ENCODE measurements around the gene KCNK1. TPM values are rescaled to one million over a fixed set of nuclear protein-coding genes. Genes with fewer than 3 reads are reported as not detected.

Gene KCNK1
- total RNA-seq, 4 donors from 2014 or later, result 1.2 to 25.7 (median 21.7) TPM

DNA sequence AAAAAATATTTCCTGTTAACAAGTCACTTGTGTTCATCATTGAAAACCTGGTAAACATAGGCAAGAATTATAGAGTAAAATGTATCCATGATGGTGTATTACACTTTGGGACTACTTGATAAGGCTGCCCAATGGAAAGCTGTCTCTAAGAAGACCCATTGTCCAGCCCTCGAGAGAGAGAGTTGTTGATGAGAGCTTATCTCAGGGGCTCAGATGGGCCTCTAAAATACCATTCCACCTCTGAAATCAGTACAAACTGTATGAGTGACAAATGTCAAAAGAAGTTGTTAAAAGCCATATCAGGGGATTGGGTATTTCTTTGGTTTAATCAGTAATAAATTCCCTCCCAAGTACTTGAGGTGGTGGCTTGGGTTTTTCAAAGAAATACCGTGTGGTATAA is 96.1 kb downstream of the KCNK1 start:
- in situ Hi-C loops (cut with MboI; ENCODE audit: low pct_ligation_motif_present in 1 of 4, low pct_unique_long_range_greater_than_20kb in 1 of 4, low sequenced_read_pairs in 3 of 4), result no loop called here
- no peaks in the 10 kb centered on the region for H3K9me3 ChIP-seq
- H3K27ac ChIP-seq, result no peak overlapping the region
- 78 to 100% methylated on average over 1 to 2 of the region's 2 CpGs for WGBS, 2 donors (ENCODE audit: low coverage in 1 of 2)
- no peak for TF ChIP-seq EP300 (IDR thresholded peaks at IDR 0.05; ENCODE audit: low read depth)
- TF ChIP-seq POLR2AphosphoS5 (IDR thresholded peaks at IDR 0.05), result no peak
- TF ChIP-seq, protein P1, sequence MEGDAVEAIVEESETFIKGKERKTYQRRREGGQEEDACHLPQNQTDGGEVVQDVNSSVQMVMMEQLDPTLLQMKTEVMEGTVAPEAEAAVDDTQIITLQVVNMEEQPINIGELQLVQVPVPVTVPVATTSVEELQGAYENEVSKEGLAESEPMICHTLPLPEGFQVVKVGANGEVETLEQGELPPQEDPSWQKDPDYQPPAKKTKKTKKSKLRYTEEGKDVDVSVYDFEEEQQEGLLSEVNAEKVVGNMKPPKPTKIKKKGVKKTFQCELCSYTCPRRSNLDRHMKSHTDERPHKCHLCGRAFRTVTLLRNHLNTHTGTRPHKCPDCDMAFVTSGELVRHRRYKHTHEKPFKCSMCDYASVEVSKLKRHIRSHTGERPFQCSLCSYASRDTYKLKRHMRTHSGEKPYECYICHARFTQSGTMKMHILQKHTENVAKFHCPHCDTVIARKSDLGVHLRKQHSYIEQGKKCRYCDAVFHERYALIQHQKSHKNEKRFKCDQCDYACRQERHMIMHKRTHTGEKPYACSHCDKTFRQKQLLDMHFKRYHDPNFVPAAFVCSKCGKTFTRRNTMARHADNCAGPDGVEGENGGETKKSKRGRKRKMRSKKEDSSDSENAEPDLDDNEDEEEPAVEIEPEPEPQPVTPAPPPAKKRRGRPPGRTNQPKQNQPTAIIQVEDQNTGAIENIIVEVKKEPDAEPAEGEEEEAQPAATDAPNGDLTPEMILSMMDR (IDR thresholded peaks at IDR 0.05), result no peak
- no peak for TF ChIP-seq POLR2A (IDR thresholded peaks at IDR 0.05)
- intact Hi-C loops (cut with DNase I; ENCODE audit: low total_unique reads), result no loop called here
- no peaks in the 10 kb centered on the region for H3K36me3 ChIP-seq
- H3K27me3 ChIP-seq, result no peaks in the 10 kb centered on the region
- H3K4me3 ChIP-seq, result no peak overlapping the region
- DNase-seq, result no peak
- peaks cover 0 to 9% (median 7%) of the 10 kb centered on the region in 4 donors for H3K4me1 ChIP-seq

DNA sequence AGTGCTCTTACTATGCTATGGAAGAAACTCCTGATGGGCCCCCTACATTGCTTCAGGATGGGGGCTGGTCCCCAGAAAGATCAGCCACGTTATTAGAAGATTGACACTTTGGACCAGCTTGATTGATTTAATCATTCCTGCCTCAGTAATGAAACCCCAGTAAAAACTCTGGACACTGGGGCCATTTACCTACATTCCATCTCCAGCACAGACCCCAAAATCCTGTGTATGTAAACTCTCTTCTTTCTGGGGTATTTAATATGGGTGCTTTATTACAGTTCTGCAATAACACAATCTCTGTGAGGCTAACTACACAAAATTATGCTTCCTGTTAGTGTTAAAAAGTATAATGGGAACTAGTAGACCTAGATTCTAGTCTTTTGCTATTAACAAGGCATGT is 96.6 kb downstream of the KCNK1 start:
- H3K27ac ChIP-seq, result no peak overlapping the region
- intact Hi-C loops (cut with DNase I; ENCODE audit: low total_unique reads) (no loop called here), in situ Hi-C loops (cut with MboI; ENCODE audit: low pct_ligation_motif_present in 1 of 4, low pct_unique_long_range_greater_than_20kb in 1 of 4, low sequenced_read_pairs in 3 of 4) (no loop called here)
- no peak overlapping the region for H3K4me3 ChIP-seq
- no peak for DNase-seq
- H3K27me3 ChIP-seq, result no peaks in the 10 kb centered on the region
- 75% methylated on average over 1 of the region's 1 CpG; no CpG with 5 or more reads in 1 of the 2 donors for WGBS, 2 donors (ENCODE audit: low coverage in 1 of 2)
- TF ChIP-seq POLR2A (IDR thresholded peaks at IDR 0.05) (no peak), EP300 (IDR thresholded peaks at IDR 0.05; ENCODE audit: low read depth) (no peak), POLR2AphosphoS5 (IDR thresholded peaks at IDR 0.05) (no peak)
- TF ChIP-seq, protein P1 (IDR thresholded peaks at IDR 0.05), result no peak
- H3K36me3 ChIP-seq, result no peaks in the 10 kb centered on the region
- no peaks in the 10 kb centered on the region for H3K9me3 ChIP-seq
- H3K4me1 ChIP-seq, result peaks cover 0 to 9% (median 7%) of the 10 kb centered on the region in 4 donors

DNA sequence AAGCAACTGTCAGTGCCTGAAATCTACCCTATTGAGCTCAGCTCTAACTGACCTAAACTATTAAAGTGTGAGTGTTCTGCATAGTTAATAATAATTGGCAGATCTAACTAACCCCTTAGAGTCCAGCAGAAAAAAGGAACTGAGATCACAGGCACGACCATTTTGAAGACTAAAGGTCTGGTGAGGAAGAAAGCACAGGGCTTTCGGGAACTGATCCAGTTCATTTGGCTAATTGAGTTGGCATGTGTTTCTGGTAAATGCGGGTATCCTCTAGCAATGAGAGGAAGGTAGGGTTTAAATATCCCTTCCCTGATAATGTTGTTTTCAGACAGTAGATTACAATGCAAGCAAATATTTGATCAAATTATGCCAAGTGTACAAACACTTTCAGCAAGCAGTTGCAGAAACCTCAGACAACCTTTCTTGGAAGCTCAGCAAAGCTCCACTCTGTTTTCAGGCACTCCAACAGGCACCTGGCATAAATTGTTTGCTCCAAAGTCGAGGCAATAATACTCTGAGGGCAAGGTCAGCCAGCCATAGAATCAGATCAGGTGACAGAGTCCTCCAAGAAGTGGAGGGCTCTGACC is 100.8 kb downstream of the KCNK1 start:
- no peaks in the 10 kb centered on the region for H3K36me3 ChIP-seq

DNA sequence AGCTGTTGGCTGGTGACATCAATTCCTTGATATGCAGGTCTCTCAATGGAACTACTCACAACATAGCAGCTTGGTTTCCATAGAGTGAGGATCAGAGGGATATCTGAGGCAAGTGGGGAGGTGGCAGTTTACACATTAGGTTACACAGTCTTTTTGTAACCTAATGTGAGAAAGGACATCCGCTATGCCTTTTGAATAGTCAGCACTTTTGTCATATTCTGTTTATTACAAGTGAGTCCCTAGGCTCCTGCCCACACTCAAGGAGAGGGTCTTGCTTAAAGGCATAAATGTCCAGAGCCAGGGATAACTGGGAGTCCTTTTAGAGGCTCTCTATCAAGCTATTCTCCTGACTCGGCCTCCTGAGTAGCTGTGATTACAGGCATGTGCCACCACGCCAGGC is 104.2 kb downstream of the KCNK1 start:
- intact Hi-C loops (cut with DNase I; ENCODE audit: low total_unique reads) (no loop called here), in situ Hi-C loops (cut with MboI; ENCODE audit: low pct_ligation_motif_present in 1 of 4, low pct_unique_long_range_greater_than_20kb in 1 of 4, low sequenced_read_pairs in 3 of 4) (no loop called here)
- H3K27ac ChIP-seq, result no peak overlapping the region
- H3K9me3 ChIP-seq, result no peaks in the 10 kb centered on the region
- 85% methylated on average over 3 of the region's 3 CpGs; no CpG with 5 or more reads in 1 of the 2 donors for WGBS, 2 donors (ENCODE audit: low coverage in 1 of 2)
- DNase-seq, result no peak
- H3K27me3 ChIP-seq, result no peaks in the 10 kb centered on the region
- no peaks in the 10 kb centered on the region for H3K4me1 ChIP-seq
- no peak overlapping the region for H3K4me3 ChIP-seq
- no peaks in the 10 kb centered on the region for H3K36me3 ChIP-seq
- no peak for TF ChIP-seq POLR2AphosphoS5 (IDR thresholded peaks at IDR 0.05)
- TF ChIP-seq POLR2A (IDR thresholded peaks at IDR 0.05), result no peak

More for the DNA sequence above, 100.8 kb downstream of the KCNK1 start:
- no peak for DNase-seq
- Histone ChIP-seq H3K4me3 (no peak overlapping the region), H3K9me3 (no peaks in the 10 kb centered on the region), H3K4me1 (no peaks in the 10 kb centered on the region), H3K27ac (no peak overlapping the region), H3K27me3 (no peaks in the 10 kb centered on the region)
- in situ Hi-C loops (cut with MboI; ENCODE audit: low pct_ligation_motif_present in 1 of 4, low pct_unique_long_range_greater_than_20kb in 1 of 4, low sequenced_read_pairs in 3 of 4) (no loop called here), intact Hi-C loops (cut with DNase I; ENCODE audit: low total_unique reads) (no loop called here)
- TF ChIP-seq POLR2AphosphoS5 (IDR thresholded peaks at IDR 0.05), result no peak
- WGBS, 2 donors (ENCODE audit: low coverage in 1 of 2), result 42 to 53% methylated on average over 3 to 4 of the region's 4 CpGs

DNA sequence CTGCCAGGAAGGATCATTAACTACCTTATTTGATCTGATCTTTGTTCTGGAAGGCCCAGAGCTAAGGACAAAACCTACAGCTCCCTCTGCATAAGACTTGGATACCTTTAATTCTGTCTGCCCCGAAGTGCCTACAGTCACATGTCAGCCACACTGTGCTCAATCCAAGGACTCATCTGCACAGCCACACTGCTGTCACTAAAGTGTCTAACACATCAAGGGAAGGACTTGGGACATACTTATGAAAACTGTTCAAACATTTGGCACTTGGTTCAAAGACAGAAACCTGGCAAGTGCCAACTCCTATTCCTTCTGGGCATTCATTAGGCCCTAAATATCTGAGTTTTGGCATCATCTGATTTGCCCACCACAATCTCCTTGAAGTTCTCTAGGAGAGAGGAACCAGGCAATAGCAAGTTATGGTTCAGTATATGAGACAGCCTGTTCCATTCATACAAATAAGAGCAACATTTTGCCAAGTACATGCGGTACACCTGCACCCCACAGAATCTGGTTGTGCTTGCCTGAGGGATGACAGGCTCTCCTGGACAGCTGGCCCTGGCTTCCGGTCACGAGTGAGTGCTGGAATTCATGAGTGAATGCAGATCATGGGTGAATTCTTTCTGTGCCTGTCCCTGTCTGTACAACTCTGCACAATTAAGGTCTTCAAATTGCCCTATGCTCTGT is 105.9 kb downstream of the KCNK1 start:
- TF ChIP-seq POLR2A (IDR thresholded peaks at IDR 0.05), result no peak
- TF ChIP-seq, protein P1 (IDR thresholded peaks at IDR 0.05), result no peak
- TF ChIP-seq EP300 (IDR thresholded peaks at IDR 0.05; ENCODE audit: low read depth), result no peak
- intact Hi-C loops (cut with DNase I; ENCODE audit: low total_unique reads) (no loop called here), in situ Hi-C loops (cut with MboI; ENCODE audit: low pct_ligation_motif_present in 1 of 4, low pct_unique_long_range_greater_than_20kb in 1 of 4, low sequenced_read_pairs in 3 of 4) (no loop called here)
- DNase-seq, result no peak
- no peak overlapping the region for H3K27ac ChIP-seq
- 60 to 75% methylated on average over 1 to 4 of the region's 4 CpGs for WGBS, 2 donors (ENCODE audit: low coverage in 1 of 2)
- H3K4me1 ChIP-seq, result no peaks in the 10 kb centered on the region
- H3K27me3 ChIP-seq, result no peaks in the 10 kb centered on the region
- no peaks in the 10 kb centered on the region for H3K9me3 ChIP-seq
- no peak overlapping the region for H3K4me3 ChIP-seq
- no peaks in the 10 kb centered on the region for H3K36me3 ChIP-seq
